DMS53 (cell line): ENCODE measurements around the gene MCTP1.

Experiments
- DNase-seq: peaks from one replicate; lab custom pipeline; 2025; lab: John Stamatoyannopoulos, UW

The MCTP1 gene

DNA sequence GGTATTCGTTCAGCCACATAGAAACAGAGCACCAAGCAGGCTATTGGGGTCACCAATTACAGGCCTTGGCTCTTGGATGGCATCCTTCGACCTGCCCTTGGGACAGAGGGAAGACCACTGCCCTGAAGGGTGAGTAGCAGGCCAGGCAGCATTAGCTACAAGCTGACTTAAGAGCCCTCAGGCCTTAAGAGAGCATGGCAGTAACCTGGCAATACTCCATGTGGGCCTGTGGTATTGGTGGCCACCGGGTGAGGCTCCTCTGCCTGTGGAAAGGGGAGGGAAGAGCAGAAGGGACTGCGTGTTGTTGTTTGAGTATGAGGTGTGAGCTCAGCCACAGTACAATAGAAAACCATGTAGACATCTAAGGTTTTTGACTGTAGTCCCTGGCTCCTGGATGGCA lies 170.6 kb downstream of the MCTP1 start:
- DNase-seq: peak; percentile 69

DNA sequence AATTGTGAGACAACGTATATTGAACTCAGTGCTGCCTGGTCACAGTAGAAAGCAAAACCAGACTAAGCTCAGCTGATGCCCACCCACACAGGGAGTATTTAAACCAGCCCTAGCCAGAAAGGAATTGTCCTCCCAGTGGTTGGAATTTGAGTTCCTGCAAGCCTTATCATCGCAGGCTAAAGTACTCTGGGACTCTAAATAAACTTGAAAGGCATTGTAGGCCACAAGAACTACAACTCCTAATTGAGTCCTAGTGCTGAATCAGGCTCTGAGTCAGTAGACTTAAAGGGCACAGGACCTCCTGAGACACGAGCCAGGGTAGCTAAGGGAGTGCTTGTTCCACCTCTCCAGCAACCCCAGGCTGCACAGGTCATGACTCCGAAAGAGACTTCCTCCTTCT lies 171.4 kb downstream of the MCTP1 start:
- no peak for DNase-seq

DNA sequence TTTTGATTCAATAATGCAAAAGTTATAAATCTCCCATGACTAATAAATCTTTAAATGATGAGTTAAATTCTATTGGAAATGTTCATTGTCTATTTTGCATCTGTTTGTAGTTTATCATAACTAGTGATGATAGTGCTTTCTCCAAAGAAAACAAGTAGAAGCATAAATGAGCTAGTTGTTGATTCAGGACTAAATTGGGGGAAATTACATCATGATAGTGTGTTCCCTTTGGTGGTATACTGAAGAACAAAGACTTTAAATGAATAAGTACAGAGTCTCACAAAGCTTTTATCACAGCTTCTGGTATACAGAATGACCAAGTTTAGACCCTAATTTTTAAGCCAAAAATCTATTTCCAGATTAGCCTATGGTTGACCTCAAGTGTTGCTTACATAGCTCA lies 173.8 kb downstream of the MCTP1 start:
- DNase-seq: no peak

DNA sequence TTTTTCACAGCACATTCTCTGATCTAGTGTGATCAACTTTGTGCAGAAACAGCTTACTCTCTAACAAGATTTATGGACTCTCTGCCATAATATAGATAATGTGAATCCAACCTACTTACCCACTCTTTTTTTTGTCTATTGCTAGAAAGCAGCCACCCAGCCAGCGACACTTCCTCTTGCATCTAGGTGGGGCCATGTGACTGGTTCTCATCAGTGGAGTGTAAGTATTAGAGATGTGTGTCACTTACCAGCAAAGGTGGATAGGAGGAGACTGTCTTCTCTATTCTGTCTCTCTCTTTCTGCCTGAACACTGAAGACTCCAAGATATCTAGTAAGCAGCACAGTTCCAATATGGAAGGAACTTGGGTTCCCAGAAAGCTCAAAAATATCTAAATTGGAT lies 174.8 kb downstream of the MCTP1 start:
- peak; percentile 32 for DNase-seq

DNA sequence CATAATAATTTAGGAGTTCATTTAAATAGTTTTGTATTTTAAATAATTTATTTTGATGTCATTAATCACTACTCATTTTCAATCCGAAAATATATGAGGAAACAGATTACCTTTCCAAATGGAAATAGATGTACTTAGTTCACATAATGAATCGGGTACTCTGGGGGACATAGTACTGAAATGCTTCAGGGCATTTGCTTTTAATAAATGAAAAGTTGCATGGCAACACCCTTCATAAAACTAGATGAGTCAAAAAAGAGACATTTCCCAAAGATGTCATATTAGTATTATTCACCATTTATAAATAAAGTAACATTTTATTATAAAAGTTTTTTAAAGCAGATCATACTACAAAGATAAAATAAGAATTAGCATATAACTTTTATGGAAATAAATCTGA lies 177.8 kb downstream of the MCTP1 start:
- no peak for DNase-seq

DNA sequence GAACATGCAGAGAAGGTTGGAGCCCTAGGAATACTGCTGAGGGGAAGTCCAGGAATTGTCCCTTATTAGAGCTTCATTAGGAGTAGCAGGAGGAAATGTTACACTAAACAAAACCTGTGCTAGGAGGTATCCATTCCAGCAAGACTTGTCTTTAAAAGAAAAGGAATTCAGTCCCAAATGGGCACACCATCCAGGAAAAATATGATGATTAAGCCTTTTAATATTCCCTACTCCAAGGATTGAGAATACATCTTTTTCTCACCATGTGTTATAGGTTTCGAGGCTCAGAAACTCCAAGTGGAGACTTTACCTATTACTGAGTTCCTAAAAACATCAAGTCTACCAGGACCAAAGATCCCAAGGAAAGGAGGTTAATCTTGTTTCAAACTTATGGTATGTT lies 179.3 kb downstream of the MCTP1 start:
- no peak for DNase-seq

DNA sequence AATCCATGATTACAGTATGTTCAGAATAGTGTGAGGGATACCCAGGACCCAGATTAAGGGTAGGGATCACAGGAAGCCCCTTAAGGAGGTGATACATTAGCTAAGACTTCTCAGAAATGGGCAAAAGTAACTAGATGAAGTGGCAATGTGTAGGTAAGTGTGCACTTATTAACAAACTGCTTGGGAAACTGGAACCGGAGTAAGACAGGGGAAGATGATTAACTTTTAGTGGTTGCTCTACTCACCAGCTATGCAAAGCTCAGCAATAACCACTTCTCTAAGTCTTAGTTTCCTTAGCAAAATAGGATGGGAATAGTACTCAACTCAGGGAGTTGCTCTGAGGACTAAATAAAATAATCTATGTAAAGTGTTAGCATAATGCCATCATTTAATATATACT lies 182.2 kb downstream of the MCTP1 start:
- DNase-seq: peak; percentile 14

DNA sequence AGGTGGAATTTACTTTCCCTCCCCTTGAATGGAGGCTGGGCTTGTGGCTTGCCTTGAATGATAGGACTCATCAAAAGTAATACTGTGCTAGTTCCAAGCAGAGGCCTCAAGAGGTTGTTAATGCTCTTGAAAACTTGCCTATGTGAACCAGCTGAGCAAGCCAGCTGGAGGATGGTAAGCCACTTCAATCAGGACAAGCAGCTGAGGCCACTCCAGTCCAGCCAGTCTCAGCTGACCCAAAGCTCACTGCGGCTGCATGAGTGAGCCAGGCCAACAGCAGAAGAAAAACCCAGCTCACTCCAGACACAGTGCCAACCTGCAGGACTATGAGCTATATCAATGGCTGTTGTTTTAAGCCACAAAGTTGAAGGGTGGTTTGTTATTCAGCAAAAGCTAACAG lies 182.8 kb downstream of the MCTP1 start:
- DNase-seq: peak; percentile 97

DNA sequence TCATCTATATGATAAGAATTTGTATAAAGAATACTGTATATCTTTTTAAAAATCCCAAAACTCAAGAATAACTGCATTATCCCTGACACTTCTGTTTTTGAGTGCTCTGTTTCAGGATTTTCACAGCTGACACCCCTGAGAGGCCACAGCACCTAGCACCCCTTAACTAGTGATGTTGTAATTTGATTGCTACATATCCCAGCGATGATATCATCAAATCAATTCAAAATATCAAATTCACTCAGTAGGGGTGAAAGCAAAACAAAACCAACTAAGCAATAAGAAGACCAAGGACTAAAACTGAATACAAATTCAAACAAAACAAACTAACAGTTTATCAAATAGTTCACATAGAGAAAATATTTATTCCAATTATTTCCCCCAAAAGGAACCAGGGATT lies 184.3 kb downstream of the MCTP1 start:
- DNase-seq: no peak

DNA sequence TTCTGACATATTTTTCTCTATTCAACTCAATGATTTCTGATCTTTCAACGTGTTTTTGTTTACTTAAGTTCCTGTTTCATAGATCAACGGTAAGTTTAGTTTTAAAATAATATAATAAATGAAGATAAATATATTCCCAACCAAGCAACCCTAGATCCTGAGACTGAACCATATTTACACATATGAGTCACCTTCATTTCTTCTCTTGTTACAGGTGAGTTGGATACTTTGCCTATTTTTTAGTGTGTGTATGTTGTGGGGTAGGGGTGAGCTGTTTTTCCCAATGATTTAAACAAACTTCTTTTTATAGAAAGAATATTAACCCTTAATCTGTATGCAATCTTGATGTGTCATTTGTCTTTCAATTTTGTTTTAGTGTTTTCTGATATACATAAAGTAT lies 186.9 kb downstream of the MCTP1 start:
- DNase-seq: peak; percentile 56

DNA sequence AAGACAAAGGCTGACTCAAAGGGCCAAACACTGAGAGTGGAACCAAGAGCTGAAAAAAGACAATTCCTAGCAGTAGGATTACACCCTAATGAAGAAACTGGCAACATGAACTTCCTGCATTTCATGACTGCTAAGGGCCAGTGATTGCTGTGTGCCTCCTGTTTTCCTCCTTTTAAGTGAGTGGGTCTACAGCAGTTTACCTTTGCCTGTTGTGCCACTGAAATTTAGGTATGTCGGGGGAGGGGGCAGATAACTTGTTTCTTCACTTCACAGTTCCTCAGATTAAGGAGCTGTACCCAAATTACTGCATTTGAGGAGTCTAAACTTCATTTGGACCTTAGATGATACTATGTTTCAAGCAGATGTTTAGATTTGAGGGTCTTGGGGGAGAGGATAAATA lies 191.7 kb downstream of the MCTP1 start:
- DNase-seq: no peak

DNA sequence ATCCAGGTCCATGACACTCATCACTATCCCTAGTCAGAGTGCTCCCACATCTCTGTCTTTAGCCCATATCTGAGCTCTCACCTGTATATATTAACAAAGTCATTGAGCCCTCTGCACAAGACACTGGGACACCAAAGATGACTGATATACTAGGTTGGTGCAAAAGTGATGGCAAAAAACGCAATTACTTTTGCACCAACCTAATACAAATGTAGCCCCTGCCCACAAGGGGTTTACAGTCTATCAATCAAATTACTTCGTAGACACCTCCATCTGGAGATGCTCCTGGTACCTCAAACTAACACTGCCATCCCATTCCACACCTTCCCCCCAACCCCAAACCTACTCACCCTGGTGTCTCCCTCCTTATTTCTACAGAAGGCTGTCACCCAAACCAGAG lies 194.1 kb downstream of the MCTP1 start:
- no peak for DNase-seq

DNA sequence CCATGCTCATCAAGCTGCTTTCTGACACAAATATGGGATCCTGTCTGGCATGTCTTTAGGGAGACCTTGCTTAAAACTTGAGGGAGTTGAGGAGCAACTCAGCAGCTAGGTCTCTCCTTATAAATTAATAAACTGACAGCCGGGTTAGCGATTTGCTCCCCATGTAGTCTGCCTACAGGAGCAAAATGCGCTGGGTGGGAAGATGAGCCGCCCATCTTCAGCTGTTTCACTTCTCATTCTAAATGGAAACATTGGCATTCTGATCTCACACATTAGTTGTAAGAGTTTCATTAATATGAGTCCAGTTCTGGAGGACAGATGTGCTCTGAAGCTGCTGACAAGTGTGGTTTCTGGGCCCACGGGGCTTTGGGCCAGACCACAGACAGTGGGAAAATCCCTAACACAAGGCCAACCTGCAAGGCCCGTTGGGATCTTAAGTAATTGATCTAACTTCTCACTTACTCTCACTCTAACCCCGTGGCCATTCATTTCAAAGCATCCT lies 197.0 kb downstream of the MCTP1 start:
- DNase-seq: no peak

DNA sequence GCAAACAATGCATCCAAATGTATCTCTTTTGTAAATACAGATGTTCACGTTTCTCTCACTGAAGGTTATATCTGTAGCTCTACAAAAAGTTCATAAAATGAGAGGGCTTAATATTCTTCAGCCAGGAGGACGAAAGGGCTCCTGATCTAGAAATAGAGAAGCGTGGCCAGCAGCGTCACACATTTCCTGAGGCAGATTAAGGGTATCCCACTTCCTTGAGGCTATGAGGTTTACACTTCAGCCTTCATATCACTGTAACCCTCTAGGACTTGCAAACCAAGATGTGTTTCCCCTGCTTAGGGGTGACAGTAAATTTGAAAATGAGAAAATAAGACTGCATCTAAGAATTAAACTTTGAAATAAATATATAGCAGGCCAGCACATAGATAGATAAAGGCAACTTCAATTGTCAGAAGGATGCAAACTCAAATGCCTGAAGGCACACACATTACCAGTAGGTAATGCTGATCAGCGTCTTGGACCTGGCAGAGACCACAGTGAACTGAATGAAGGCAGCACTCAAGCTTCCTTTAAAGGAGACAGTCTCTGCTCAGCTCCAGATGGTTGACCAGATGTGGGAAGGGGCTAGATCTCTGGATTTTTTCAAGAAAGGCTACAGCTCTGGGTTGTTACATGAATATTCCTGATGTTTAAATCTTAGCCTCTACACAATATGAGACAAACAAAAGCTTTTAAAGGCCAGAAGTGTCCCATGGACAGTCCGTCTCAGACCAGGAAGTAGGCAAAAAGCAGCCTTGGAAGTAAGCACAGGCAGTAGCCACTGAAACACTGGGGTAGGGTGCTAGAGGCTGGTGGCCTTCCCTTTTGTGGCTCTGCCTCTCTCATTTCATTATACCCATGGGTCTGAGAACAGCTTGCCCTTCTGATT lies 197.7 kb downstream of the MCTP1 start:
- DNase-seq: no peak

DNA sequence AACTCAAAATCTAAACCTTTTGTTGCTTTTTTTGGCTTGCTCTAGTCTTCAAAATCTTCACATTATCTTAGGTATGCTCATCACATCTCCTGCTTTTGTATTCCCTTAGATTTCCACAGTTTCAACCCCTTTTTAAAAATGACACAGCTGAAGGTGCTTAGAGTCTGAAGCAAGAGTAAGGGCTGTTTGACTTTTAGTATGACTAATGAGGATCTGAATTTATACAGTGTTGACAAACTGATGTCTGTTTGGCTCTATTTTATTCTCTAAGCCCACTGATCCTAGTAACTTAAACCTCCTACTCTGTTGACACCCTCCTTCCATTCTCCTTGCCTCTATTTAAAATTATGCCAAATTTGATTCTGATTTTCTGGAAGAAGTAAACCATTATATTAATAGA lies 200.1 kb downstream of the MCTP1 start:
- peak; percentile 31 for DNase-seq

DNA sequence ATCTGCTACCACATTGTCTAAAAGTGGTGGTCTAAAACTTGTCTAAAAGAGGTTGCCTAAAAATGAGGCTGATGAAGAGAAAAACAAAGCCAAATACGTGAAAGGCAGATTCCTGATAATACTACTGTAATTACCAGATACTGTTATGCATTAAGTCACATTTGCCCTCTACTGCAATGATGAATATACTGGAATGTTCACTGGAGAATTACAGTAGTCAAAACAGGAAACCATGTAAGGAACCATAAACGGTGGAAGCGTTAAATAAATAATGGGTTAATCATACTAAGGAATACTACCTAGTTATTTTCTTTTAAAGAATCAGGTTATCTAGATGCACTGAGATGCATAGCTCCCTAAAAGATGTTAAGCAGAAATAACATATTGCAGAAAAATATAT lies 201.3 kb downstream of the MCTP1 start:
- no peak for DNase-seq

DNA sequence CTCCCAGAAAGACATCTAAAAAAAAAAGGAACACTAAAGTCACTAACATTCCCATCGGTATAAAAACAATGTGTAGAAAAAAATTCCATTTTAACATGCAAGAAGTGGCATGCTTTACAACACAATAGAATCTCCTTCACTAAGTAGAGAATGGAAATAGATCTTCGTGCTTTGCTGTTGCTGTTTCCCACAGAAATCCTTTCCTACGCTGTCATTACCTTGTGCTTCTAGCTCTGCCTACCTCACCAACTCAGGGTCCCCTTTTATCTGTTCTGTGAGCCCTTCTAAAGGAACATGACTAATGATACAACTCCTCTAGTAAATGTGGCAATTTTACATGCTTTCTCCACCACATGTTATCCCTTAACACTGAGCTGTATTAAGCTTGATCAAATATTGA lies 202.9 kb downstream of the MCTP1 start:
- DNase-seq: peak; percentile 54

DNA sequence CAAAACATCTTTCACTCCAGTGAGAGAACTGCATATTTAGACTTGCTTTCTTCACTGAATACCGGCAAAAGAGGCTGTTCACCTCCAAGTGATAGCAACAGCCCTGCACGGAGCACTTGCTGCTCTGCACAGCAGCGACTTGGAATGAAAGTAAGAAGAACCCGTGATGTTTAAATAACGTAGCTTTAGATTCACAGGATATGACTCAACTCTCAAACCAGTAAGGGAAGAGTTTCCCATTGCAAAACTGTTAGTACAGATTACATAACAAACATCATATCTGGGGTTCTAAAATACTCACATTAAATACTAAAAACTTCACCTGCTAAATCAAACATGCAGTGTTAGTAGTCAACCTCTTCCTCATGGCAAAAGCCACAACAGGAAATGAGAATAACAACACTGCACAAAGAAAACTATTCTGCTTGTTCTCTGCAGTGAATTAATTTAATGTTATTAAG lies 203.4 kb downstream of the MCTP1 start:
- peak; percentile 86 for DNase-seq

DNA sequence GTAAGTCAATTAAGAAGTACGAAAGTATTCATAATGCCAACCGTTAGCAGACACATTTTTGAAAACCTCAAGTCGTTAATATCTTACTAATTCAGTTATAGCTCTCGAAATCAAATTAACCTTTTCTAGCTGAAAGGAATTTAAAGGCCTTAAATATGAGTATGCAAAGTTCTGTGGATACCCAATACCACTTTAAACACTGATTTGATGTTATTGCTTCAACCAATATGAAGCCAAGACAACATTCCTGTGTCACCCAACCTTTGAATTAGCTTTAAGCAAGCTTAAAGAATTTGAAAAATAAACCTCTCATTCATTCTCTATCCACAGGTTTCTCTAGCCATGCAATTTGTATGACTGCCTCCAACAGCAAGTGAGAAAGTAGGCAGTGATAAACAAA lies 204.5 kb downstream of the MCTP1 start:
- no peak for DNase-seq

DNA sequence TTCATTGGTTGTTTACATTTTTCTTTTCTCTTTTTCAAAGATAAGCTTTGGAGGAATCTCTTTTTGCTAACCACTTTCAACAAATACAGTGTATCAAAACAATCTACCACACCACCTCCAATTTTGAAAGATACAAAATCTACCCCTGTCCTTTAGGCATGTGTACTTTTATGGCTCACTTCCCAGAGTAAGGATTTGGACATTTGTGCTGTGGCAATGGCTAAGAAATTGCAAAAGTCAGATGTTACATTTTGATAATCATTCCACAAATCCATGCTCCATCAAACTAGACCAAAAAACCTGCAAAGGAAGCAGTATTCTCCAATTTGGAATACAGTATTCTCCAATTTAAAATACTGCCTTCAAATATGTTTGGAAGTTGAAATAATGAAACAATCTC lies 204.9 kb downstream of the MCTP1 start:
- DNase-seq: no peak

DNA sequence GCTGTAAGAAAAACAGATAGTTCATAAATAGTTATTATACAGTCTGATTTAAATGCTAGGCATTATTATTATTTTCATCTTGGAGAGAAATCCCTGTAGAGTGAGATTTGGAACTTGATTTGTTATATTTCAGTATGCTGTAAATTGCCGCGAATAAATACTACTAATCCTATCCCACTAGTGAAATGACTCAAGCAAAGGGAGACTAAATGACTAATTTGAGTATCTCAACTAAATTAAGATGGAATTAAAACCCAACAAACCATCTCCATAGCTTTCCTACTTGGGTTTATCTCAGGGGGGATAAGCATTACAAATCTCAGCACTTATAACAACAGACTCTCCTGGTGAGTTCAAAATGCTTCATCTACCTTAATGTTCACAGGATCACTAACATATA lies 206.0 kb downstream of the MCTP1 start:
- DNase-seq: no peak

DNA sequence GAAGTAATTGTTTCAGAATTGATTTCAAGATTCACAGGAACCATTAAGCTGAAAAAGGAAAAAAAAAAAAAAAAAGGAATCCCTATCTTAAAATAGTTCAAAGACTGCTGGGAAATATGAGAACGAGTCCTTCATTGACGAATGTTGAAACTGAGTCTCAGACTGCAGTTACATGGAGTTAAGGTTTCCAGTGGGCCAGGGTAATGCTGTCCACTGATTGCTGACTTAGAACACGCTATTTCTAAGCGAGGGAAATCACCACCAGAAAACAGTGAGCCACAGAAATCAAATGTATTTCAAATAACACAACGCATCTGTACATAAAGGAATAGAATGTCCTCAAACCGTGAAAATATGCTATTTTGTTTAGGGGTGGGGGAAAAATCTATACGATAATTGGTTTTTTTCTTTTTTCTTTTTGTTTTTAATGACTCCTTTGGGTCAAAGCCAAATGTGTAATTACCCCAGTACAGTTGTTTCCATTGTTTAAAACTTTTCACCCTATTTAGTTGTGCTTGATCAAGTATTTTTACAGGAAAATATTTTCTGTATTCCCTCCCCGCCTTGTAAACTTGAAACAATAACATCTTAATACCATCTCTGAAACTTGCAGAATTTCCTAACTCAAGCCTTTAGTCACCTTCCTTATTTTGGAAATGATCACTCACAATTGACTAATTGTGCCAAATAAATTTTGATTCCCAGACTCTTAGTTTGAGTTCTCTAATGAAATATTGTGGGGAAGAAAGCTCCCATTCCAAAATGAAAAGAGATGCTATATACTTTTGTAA lies 208.3 kb downstream of the MCTP1 start:
- no peak for DNase-seq

DNA sequence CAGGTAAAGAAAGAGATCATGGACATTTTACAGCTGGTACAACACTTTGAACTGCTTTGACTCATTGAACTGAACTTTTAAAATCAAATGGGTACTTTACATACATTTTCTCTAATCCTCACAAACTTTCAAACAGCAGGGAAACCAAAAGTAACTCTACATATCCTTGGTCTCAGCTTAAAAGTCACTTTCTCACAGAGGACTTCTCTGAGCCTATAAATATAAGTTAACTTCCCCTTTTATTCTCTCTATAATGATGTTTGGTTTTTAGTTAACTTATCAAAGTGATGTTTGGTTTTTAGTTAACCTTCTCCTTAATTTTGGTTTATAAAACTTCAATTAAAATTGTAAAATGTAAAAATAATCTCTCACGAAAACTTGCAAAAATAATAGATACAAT lies 209.8 kb downstream of the MCTP1 start:
- no peak for DNase-seq
